HG03135 (cell line): ENCODE measurements around the gene LSP1.
"Not testable (repeated sequence)": the region's sequence is repeated elsewhere in the genome, so short reads cannot be mapped to it uniquely, and the experiment has no call there.

ENCODE experiments used
- ATAC-seq: cut with Tn5 transposase; IDR thresholded peaks from one replicate; pipeline ENCODE4 v1.9.1; 2021; ENCODE audit warnings: mild to moderate bottlenecking, moderate library complexity; ENCODE audit not compliant: unreplicated experiment

LSP1 gene

DNA sequence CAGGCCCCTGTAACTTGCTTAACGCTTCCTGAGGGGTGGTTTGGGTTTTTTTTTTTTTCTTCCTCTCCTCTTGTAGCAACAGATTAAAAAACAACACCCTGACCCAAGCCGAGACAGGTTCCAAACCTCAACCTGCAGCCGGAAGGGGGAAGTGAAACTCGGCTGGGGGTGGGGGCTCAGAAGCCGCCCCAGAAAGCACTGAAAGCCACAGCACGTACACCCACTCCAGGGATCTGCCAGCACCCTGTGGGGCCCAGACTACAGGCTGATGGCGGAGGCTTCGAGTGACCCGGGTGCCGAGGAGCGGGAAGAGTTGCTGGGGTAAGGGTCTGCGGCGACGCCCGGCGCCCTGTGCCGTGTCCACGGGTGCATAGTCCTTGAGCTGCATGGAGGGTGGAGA is at the start of gene LSP1:
LSP1 (plus strand) TSS at position 208 of the 400 bp plus-strand sequence; CDS start at position 269, 61 bp downstream.
- peak; percentile 43 for ATAC-seq

- no peak for ATAC-seq
These were observed 49.6 kb upstream of the LSP1 start for GRCh38 chr11:1803246-1803645.

GRCh38 chr11:1803835-1804519 is 48.9 kb upstream of the LSP1 start:
- not testable (repeated sequence) for ATAC-seq

GRCh38 chr11:1805525-1805924 is 47.4 kb upstream of the LSP1 start:
- ATAC-seq = no peak

GRCh38 chr11:1807264-1807995 is 45.5 kb upstream of the LSP1 start:
- no peak for ATAC-seq

GRCh38 chr11:1810761-1811160 is 42.1 kb upstream of the LSP1 start:
- ATAC-seq = no peak

DNA sequence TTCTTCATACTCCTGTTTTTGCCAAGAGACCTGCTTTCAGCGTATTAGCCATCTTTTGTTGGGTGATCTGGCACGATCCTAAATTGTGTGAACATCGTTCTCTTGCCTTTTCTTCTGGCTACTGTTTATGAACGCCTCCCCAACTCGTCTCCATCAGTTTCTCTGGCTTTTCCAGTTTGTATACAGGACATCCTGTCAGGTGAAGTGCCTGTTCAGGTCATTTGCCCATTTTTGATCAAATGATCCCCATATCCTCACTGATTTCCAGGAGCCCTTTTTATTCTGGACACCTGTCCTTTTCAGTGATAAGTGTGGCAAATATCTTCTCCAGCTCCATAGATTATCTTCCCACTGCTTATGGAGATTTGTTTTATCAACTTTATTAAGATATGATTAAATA is 40.6 kb upstream of the LSP1 start:
- ATAC-seq = no peak

DNA sequence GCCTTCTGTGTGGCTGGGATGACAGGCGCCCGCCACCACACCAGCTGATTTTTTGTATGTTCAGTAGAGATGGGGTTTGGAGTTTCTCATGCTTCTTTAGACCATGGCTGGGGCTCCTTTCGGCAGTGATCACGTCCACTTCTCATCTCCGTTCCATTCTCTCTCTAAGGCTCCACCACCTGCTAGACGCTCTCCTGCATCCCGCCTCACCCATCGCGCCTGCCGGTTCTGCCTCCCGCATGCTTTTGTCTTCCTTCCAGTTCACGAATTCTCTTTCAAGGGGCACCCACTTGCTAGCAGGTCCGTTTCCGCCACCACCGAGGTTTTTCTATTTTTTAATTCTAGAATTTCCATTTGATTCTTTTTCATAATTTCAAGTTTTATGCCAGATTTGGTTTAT is 40.1 kb upstream of the LSP1 start:
- ATAC-seq = no peak

- not testable (repeated sequence) for ATAC-seq
These were observed 39.5 kb upstream of the LSP1 start for GRCh38 chr11:1813356-1813755.

GRCh38 chr11:1814691-1815090 is 38.2 kb upstream of the LSP1 start:
- ATAC-seq = no peak

DNA sequence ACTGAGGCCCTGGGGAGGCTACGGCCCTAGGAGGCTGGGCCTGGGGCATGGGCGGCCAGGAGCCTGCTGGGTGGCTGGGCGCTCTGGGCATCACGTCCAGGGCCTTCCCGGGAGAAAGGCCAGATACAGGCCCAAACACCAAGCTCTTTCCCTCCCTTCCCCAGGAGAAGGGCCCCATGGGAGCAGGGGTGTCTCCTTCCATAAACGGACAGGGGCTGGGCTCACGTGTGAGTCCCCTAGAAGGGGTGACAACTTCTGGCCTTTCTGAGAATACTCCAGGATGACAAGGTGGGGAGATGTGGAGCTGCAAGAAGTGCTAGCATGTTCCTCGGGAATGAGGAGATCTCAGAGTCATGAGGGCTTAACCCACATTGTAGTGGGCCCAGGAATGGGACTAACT is 37.6 kb upstream of the LSP1 start:
- no peak for ATAC-seq

DNA sequence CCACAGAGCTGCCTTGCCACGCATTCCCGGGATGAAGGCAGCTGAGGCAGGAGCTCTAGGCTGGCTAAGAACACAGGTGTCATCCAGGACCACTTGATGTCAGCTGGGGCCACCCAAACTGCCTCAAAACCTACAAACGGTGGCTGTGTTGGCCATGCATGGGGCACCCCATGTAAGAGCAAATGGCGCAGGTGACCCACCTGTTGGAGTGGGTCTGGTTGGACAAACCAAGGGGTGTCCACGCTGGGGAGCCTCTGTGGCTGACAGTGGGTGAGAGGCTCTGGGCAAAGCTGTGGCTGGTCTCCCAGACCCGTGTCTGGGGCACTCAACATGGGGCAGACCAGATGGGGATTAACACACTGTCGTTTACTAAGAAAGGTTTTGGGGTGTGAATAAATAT is 37.1 kb upstream of the LSP1 start:
- ATAC-seq = no peak

DNA sequence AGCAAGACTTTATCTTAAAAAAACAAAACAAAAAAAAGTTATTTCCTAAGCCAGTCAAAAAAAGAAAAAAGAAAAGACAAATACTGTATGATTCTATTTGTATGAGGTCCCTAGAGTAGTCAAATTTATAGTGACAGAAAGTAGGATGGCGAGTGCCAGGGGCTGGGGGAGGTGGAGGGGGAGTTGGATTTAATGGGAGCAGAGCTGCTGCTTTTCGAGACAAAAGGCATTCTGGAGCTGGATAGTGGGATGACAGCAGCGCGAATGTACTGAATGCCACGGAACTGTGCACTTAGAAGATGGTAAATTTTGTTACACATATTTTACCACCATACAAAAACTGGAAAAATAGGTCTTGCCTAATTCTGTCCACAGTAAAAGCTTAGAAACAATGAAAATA is 35.9 kb upstream of the LSP1 start:
- no peak for ATAC-seq

DNA sequence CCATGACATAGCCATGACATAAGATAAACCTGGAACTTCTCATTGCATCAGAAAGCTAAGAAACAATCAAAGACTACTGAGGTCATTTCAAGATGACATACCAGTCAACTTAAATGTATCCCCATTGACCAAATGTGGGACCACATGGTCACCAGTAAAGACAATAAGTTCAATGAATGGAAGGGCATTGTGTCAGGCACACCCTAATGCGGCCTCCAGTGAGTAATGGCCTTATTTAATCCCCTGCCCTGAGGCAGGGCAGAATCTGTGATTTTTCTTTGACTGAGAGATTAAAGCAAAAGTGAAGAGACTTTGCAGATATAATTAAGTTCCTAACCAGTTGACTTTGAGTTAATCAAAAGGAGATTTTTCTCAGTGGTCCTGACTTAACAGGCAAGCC is 35.4 kb upstream of the LSP1 start:
- ATAC-seq = no peak

- no peak for ATAC-seq
These were observed 33.8 kb upstream of the LSP1 start for GRCh38 chr11:1819074-1819473.

DNA sequence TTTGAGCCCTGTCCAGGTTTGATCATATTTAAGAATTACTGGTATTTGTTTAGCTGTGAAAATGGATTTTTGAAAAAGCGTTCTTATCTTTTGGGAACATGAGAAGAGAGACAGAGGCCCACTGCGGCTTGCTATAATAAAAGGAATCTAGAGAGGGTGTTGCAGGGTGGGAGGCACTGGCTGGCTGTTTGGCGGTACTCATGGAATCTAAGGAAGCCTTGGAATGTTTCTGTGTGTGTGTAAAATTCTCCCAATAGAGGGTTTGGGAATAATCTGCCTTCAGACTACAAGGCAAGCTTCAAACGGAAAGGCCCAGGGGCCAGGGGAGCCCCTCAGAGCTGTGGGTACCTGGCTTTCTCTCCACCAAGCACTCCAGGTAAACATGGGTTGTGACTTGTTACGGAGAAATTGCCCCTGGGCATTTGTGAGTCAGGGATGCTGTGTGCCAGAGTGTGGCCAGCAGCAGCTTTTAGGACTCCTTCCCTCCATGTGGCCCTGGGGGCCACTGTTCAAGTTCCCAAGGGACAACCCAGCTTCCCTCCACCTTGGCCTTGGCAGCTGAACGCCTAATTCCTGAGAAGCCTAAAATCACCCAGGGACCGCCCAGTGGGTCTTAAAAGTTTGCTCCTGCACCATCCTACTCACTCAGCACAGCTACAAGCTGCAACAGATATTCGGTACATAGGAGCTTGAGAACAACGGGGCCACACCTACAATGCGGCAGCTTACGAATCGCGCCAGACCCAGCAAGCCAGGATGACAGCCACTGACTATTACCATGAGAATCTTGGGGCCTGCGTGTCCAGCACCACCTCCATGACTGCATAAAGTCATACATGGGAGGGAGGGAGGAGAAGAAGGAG is 32.2 kb upstream of the LSP1 start:
- no peak for ATAC-seq

GRCh38 chr11:1821562-1821961 is 31.3 kb upstream of the LSP1 start:
- ATAC-seq = no peak

DNA sequence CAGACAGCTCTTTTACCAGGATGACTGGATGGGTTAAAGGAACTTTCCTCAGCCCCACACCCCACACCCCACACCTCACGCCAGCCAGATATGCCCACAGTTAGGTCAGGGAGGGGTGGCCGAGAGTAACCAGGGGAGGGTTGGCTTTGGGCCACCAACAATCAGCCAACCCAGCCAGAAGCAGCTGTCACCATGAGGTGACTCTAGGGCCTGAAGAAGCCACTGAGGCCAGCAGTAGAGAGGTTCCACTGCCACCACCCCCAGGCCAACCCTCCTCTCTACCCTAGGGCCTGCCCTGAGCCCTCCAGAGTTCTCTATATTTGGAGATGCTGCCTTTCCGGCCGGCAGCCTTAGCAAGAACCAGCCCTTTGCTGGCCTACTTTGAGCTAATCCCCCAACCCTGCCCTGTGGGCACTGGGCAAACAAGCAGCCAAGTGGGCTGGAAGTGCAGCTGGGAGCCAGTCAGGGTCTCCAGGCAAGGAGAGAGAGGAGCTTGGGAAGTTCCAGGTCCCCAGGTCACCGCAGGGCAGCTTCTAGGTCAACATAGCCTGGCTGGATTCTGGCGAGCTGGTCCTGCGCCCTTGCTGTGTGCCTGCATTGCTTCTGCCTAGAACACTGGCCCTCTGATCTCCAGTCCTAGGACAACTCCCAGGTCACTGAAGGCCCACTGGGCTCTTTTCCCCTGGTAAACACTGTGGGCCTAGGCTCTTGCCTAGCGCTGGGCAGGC is 30.1 kb upstream of the LSP1 start:
- ATAC-seq = no peak

GRCh38 chr11:1823376-1824220 is 29.3 kb upstream of the LSP1 start:
- ATAC-seq = no peak
